Hepatocyte (in vitro differentiated cells): ENCODE data around the gene RHOBTB3. TPM values are rescaled to one million over a fixed set of nuclear protein-coding genes. Genes with fewer than 3 reads are reported as not detected.

ENCODE experiments used
- DNase-seq: peaks from one replicate; pipeline ENCODE4 v3.0.0-alpha.2; 2016; ENCODE audit warnings: low spot score
- H2AFZ ChIP-seq: fragments of 200-600 bp; sonication (generic); 2 replicates; pipeline ENCODE4 v1.6.0; 2016; ENCODE audit warnings: antibody characterized with exemption, mild to moderate bottlenecking
- H3K27ac ChIP-seq: fragments of 200-600 bp; sonication (generic); 2 replicates; pipeline ENCODE4 v1.5.1; 2016; ENCODE audit warnings: mild to moderate bottlenecking
- H3K27me3 ChIP-seq: fragments of 200-600 bp; sonication (generic); 2 replicates; pipeline ENCODE4 v1.6.1; 2016
- H3K36me3 ChIP-seq: fragments of 200-600 bp; sonication (generic); replicated peaks from 2 replicates; pipeline ENCODE4 v1.5.1; 2016; ENCODE audit warnings: low read depth; ENCODE audit not compliant: insufficient read depth
- H3K4me1 ChIP-seq: fragments of 200-600 bp; sonication (generic); 2 replicates; pipeline ENCODE4 v1.5.1; 2016; ENCODE audit warnings: mild to moderate bottlenecking, moderate library complexity; ENCODE audit not compliant: insufficient read depth
- H3K4me2 ChIP-seq: fragments of 200-600 bp; sonication (generic); 2 replicates; pipeline ENCODE4 v1.6.0; 2016
- H3K4me3 ChIP-seq: fragments of 200-600 bp; sonication (generic); 2 replicates; pipeline ENCODE4 v1.5.1; 2016; ENCODE audit warnings: mild to moderate bottlenecking
- H3K79me2 ChIP-seq: fragments of 200-600 bp; sonication (generic); 2 replicates; pipeline ENCODE4 v1.6.0; 2017; ENCODE audit warnings: mild to moderate bottlenecking
- H3K9me2 ChIP-seq: fragments of 200-600 bp; sonication (generic); replicated peaks from 2 replicates; pipeline ENCODE4 v1.6.0; 2017; ENCODE audit warnings: mild to moderate bottlenecking; ENCODE audit not compliant: insufficient read depth
- H3K9me3 ChIP-seq: fragments of 200-600 bp; sonication (generic); 2 replicates; pipeline ENCODE4 v1.5.1; 2016; ENCODE audit warnings: low read depth, mild to moderate bottlenecking
- H4K20me1 ChIP-seq: fragments of 200-600 bp; sonication (generic); 2 replicates; pipeline ENCODE4 v1.6.0; 2016; ENCODE audit warnings: mild to moderate bottlenecking; ENCODE audit not compliant: insufficient read depth, poor library complexity, severe bottlenecking
- CTCF ChIP-seq: fragments of 200-600 bp; sonication (generic); IDR thresholded peaks from 2 replicates; pipeline ENCODE4 v1.5.1; 2016; ENCODE audit warnings: antibody characterized with exemption, mild to moderate bottlenecking; ENCODE audit not compliant: poor library complexity
- EZH2 ChIP-seq: fragments of 200-600 bp; sonication (generic); IDR thresholded peaks from 2 replicates; pipeline ENCODE4 v1.6.1; 2016; ENCODE audit warnings: antibody characterized with exemption, mild to moderate bottlenecking, borderline replicate concordance
- EZH2phosphoT487 ChIP-seq: fragments of 200-600 bp; sonication (generic); IDR thresholded peaks from one replicate; pipeline ENCODE4 v1.6.1; 2018; ENCODE audit warnings: antibody characterized with exemption, mild to moderate bottlenecking, low read depth, moderate library complexity; ENCODE audit not compliant: unreplicated experiment, severe bottlenecking
- WGBS: methylation state at CpG from one replicate; pipeline ENCODE4 v1.1.6; 2016; ENCODE audit warnings: low lambda C conversion rate; ENCODE audit errors: missing lambda C conversion rate; 5-methylcytosine and 5-hydroxymethylcytosine counted together
- polyA plus RNA-seq: library from polyadenylated mRNA; unstranded; fragments of >200 nt; fragmentation: Nextera tagmentation; extraction: Ambion mirVana; gene quantifications from 2 replicates; pipeline ENCODE4 v1.2.1, GENCODE V29; 2016
- total RNA-seq: library from RNA; depleted of rRNA; stranded (reverse); fragments of >200 nt; gene quantifications from 2 replicates; pipeline ENCODE4 v1.2.3, GENCODE V29; 2014

RHOBTB3 gene
- total and polyA plus RNA-seq, 2 experiments from 2014 or later: 91.3 to 126 TPM

GRCh38 chr5:95686651-95687050, 44.5 kb upstream of the RHOBTB3 start:
- no peak for DNase-seq
- Histone ChIP-seq H2AFZ (no peak overlapping the region), H3K36me3 (no peaks in the 10 kb centered on the region), H3K4me2 (no peak overlapping the region), H3K9me2 (no peaks in the 10 kb centered on the region), H4K20me1 (no peaks in the 10 kb centered on the region), H3K27me3 (no peaks in the 10 kb centered on the region), H3K27ac (no peak overlapping the region), H3K79me2 (no peaks in the 10 kb centered on the region), H3K4me3 (no peak overlapping the region), H3K4me1 (no peaks in the 10 kb centered on the region), H3K9me3 (no peaks in the 10 kb centered on the region)
- TF ChIP-seq EZH2phosphoT487: no peak
- TF ChIP-seq EZH2: no peak
- no peak for TF ChIP-seq CTCF
- 24% methylated on average over 2 of the region's 2 CpGs for WGBS

- no peak overlapping the region for H3K27ac ChIP-seq
- no peak overlapping the region for H3K4me3 ChIP-seq
- TF ChIP-seq CTCF (no peak), EZH2 (no peak), EZH2phosphoT487 (no peak)
- no peaks in the 10 kb centered on the region for H3K4me1 ChIP-seq
- H3K4me2 ChIP-seq: no peak overlapping the region
- no peak for DNase-seq
- no peaks in the 10 kb centered on the region for H4K20me1 ChIP-seq
- H3K79me2 ChIP-seq: no peaks in the 10 kb centered on the region
- 93% methylated on average over 1 of the region's 1 CpG for whole genome bisulfite sequencing
- no peaks in the 10 kb centered on the region for H3K27me3 ChIP-seq
- H3K9me3 ChIP-seq: no peaks in the 10 kb centered on the region
- no peaks in the 10 kb centered on the region for H3K9me2 ChIP-seq
- no peaks in the 10 kb centered on the region for H3K36me3 ChIP-seq
- H2AFZ ChIP-seq: no peak overlapping the region
Observed at GRCh38 chr5:95689680-95690079, 41.5 kb upstream of the RHOBTB3 start.

- no peak overlapping the region for H3K4me2 ChIP-seq
- no peaks in the 10 kb centered on the region for H3K27me3 ChIP-seq
- H4K20me1 ChIP-seq: no peaks in the 10 kb centered on the region
- H3K36me3 ChIP-seq: no peaks in the 10 kb centered on the region
- H3K79me2 ChIP-seq: no peaks in the 10 kb centered on the region
- no peaks in the 10 kb centered on the region for H3K9me2 ChIP-seq
- H2AFZ ChIP-seq: no peak overlapping the region
- no peak overlapping the region for H3K4me3 ChIP-seq
- H3K4me1 ChIP-seq: no peaks in the 10 kb centered on the region
- DNase-seq: no peak
- no peak overlapping the region for H3K27ac ChIP-seq
- no peaks in the 10 kb centered on the region for H3K9me3 ChIP-seq
- TF ChIP-seq CTCF (no peak), EZH2 (no peak), EZH2phosphoT487 (no peak)
Observed at GRCh38 chr5:95690333-95690732, 40.8 kb upstream of the RHOBTB3 start.
